ENCODE results near the gene PDZRN4. TPM values are rescaled to one million over a fixed set of nuclear protein-coding genes. Genes with fewer than 3 reads are reported as not detected.
A peak's percentile ranks its signal among the peaks of the same experiment; 100 is the strongest.

Gene PDZRN4
- total RNA-seq, 1 experiment from 2014 or later: not detected

GRCh38 chr12:41527534-41528116, 339.5 kb downstream of the PDZRN4 start:
- no peak for DNase-seq (ENCODE audit: low spot score)
- peaks cover 13% of the 10 kb centered on the region for H3K4me1 ChIP-seq (ENCODE audit: insufficient read depth, low read length, poor library complexity, severe bottlenecking)
- H3K27ac ChIP-seq (ENCODE audit: low read depth, low read length, poor library complexity, severe bottlenecking): no peak overlapping the region
- TF ChIP-seq CTCF (conservative IDR thresholded peaks at IDR 0.05; ENCODE audit: low read depth, low read length) (no peak), EZH2 (IDR thresholded peaks at IDR 0.05; ENCODE audit: borderline replicate concordance, low read depth, low read length, poor library complexity, severe bottlenecking) (no peak)
- no peaks in the 10 kb centered on the region for H3K27me3 ChIP-seq (replicated peaks; ENCODE audit: insufficient read depth, low read depth, low read length, poor library complexity)
- H3K4me3 ChIP-seq (ENCODE audit: low read depth, low read length, poor library complexity, severe bottlenecking): no peak overlapping the region
- H3K9me3 ChIP-seq (ENCODE audit: low read depth, low read length, poor library complexity, severe bottlenecking): no peaks in the 10 kb centered on the region
- POLR2A ChIA-PET (ENCODE audit: low non-redundant PET): no interaction called here
- BruUV-seq (replicated peaks): no TSS peak
- H3K36me3 ChIP-seq (ENCODE audit: insufficient read depth, low read length, poor library complexity, severe bottlenecking): no peaks in the 10 kb centered on the region
- CTCF ChIA-PET: no interaction called here
- intact Hi-C loops (cut with micrococcal nuclease; ENCODE audit: unreplicated experiment): loop anchor here (10.0 kb wide), 1 partner anchor 397 kb away; no protein-coding TSS in a partner anchor

DNA sequence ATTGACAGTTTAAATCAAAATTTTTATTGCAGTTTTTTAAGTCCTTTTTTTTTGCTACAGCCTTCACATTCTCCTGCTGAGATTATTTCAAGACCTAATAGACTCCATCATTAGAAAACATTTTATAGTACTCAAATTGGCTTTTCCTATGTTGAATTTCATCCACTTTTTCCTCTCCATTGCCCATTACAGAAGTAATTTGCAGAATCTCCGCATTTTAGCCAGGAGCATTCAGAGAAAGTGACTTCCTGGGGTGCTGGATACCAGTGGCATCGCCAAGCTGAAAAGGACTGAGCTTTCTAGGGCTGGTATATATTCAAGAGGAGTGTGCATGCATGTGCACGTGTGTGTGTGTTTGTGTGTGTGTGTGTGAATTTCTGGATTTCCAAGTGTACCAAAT, 340.8 kb downstream of the PDZRN4 start:
- Histone ChIP-seq H3K27ac (ENCODE audit: low read depth, low read length, poor library complexity, severe bottlenecking) (no peak overlapping the region), H3K4me1 (ENCODE audit: insufficient read depth, low read length, poor library complexity, severe bottlenecking) (peaks cover 3% of the 10 kb centered on the region), H3K4me3 (ENCODE audit: low read depth, low read length, poor library complexity, severe bottlenecking) (no peak overlapping the region), H3K27me3 (replicated peaks; ENCODE audit: insufficient read depth, low read depth, low read length, poor library complexity) (no peaks in the 10 kb centered on the region), H3K9me3 (ENCODE audit: low read depth, low read length, poor library complexity, severe bottlenecking) (no peaks in the 10 kb centered on the region), H3K36me3 (ENCODE audit: insufficient read depth, low read length, poor library complexity, severe bottlenecking) (no peaks in the 10 kb centered on the region)
- no TSS peak for BruUV-seq (replicated peaks)
- no peak for DNase-seq (ENCODE audit: low spot score)
- no peak for TF ChIP-seq CTCF (conservative IDR thresholded peaks at IDR 0.05; ENCODE audit: low read depth, low read length)
- no peak for TF ChIP-seq EZH2 (IDR thresholded peaks at IDR 0.05; ENCODE audit: borderline replicate concordance, low read depth, low read length, poor library complexity, severe bottlenecking)
- CTCF ChIA-PET: no interaction called here
- POLR2A ChIA-PET (ENCODE audit: low non-redundant PET): no interaction called here
- intact Hi-C loops (cut with micrococcal nuclease; ENCODE audit: unreplicated experiment): loop anchor here (10.0 kb wide), 1 partner anchor 396 kb away; no protein-coding TSS in a partner anchor

GRCh38 chr12:41530441-41530840, 342.3 kb downstream of the PDZRN4 start:
- intact Hi-C loops (cut with micrococcal nuclease; ENCODE audit: unreplicated experiment): loop anchor here (10.0 kb wide), 1 partner anchor 56 kb away; no protein-coding TSS in a partner anchor
- Histone ChIP-seq H3K4me1 (ENCODE audit: insufficient read depth, low read length, poor library complexity, severe bottlenecking) (peaks cover 3% of the 10 kb centered on the region), H3K4me3 (ENCODE audit: low read depth, low read length, poor library complexity, severe bottlenecking) (no peak overlapping the region), H3K27ac (ENCODE audit: low read depth, low read length, poor library complexity, severe bottlenecking) (peak overlapping the region; percentile 28), H3K27me3 (replicated peaks; ENCODE audit: insufficient read depth, low read depth, low read length, poor library complexity) (no peaks in the 10 kb centered on the region), H3K9me3 (ENCODE audit: low read depth, low read length, poor library complexity, severe bottlenecking) (no peaks in the 10 kb centered on the region), H3K36me3 (ENCODE audit: insufficient read depth, low read length, poor library complexity, severe bottlenecking) (no peaks in the 10 kb centered on the region)
- BruUV-seq (replicated peaks): no TSS peak
- ChIA-PET CTCF (no interaction called here), POLR2A (ENCODE audit: low non-redundant PET) (no interaction called here)
- DNase-seq (ENCODE audit: low spot score): peak; percentile 42
- TF ChIP-seq CTCF (conservative IDR thresholded peaks at IDR 0.05; ENCODE audit: low read depth, low read length): no peak
- no peak for TF ChIP-seq EZH2 (IDR thresholded peaks at IDR 0.05; ENCODE audit: borderline replicate concordance, low read depth, low read length, poor library complexity, severe bottlenecking)
